Spleen (tissue), 11 donors: ENCODE measurements around the gene LCNL1. TPM values are rescaled to one million over a fixed set of nuclear protein-coding genes. Genes with fewer than 3 reads are reported as not detected.

Experiments used
- DNase-seq: peaks from one replicate; pipeline ENCODE4 v3.0.0-alpha.2; 2020
- H3K27ac ChIP-seq, 8 donors: fragments of 200-600 bp; sonication (generic) in 7 of 8; 1 replicate in 4 of 8; 2 replicates in 4 of 8; pipeline versions ENCODE4 v1.5.0 to v1.8.0; 2016 to 2021; ENCODE audit warnings: inconsistent platforms in 4 of 8, mild to moderate bottlenecking in 4 of 8, moderate library complexity in 1 of 8
- H3K27me3 ChIP-seq, 7 donors: fragments of 200-600 bp; sonication (generic) in 6 of 7; replicated peaks in 1 of 7; 1 replicate in 4 of 7; 2 replicates in 3 of 7; pipeline versions ENCODE4 v1.5.0 to v1.8.0; 2016 to 2021; ENCODE audit warnings: inconsistent platforms in 3 of 7, mild to moderate bottlenecking in 1 of 7
- H3K36me3 ChIP-seq, 6 donors: fragments of 200-600 bp; sonication (generic) in 5 of 6; 1 replicate in 4 of 6; 2 replicates in 2 of 6; pipeline versions ENCODE4 v1.5.0 to v1.8.0; 2016 to 2021; ENCODE audit warnings: inconsistent platforms in 2 of 6
- H3K4me1 ChIP-seq, 6 donors: fragments of 200-600 bp; sonication (generic) in 5 of 6; 1 replicate in 3 of 6; 2 replicates in 3 of 6; pipeline versions ENCODE4 v1.5.0 to v1.8.0; 2016 to 2021; ENCODE audit warnings: inconsistent platforms in 3 of 6
- H3K4me3 ChIP-seq, 8 donors: fragments of 200-600 bp; sonication (generic) in 7 of 8; 1 replicate in 4 of 8; 2 replicates in 4 of 8; pipeline versions ENCODE4 v1.5.0 to v1.8.0; 2016 to 2021; ENCODE audit warnings: inconsistent platforms in 4 of 8, mild to moderate bottlenecking in 4 of 8, moderate library complexity in 2 of 8
- H3K9me3 ChIP-seq, 8 donors: fragments of 200-600 bp; sonication (generic) in 7 of 8; 1 replicate in 4 of 8; 2 replicates in 4 of 8; pipeline versions ENCODE4 v1.5.0 to v1.8.0; 2016 to 2021; ENCODE audit warnings: inconsistent platforms in 4 of 8
- POLR2A ChIP-seq, 3 donors: fragments of 450-650 bp; IDR thresholded peaks; one replicate each; pipeline ENCODE4 v1.5.1; 2017; ENCODE audit warnings: antibody characterized with exemption in 3 of 3, mild to moderate bottlenecking in 1 of 3
- POLR2AphosphoS5 ChIP-seq, 3 donors: sonication (generic); formaldehyde crosslinking; IDR thresholded peaks; one replicate each; pipeline ENCODE4 v1.5.1; 2017; ENCODE audit warnings: antibody characterized with exemption in 3 of 3
- WGBS, 5 donors: extraction: QIAGEN DNeasy Blood & Tissue Kit in 3 of 5; methylation state at CpG; one replicate each; pipeline versions ENCODE4 v1.1.5 to v1.1.7; 2013 to 2018; 5-methylcytosine and 5-hydroxymethylcytosine counted together
- intact Hi-C: fragments of 100-400 bp; cut with DNase I; formaldehyde crosslinking; loops from one replicate; pipeline ENCODE4 v1.15.0; 2023; ENCODE audit warnings: low total_unique reads
- polyA plus RNA-seq, 3 donors: library from polyadenylated mRNA; stranded (reverse); fragments of 200-250 nt; gene quantifications; one replicate each; pipeline ENCODE4 v1.2.1, GENCODE V29; 2013
- total RNA-seq, 7 donors: library from RNA; depleted of rRNA in 3 of 7; stranded (reverse); fragments of >200 nt in 3 of 7; fragmentation: NEBNext Ultra II Directional in 4 of 7; extraction: Animal tissue kit (Norgen Biotek cat#: 25700) in 4 of 7; gene quantifications; one replicate each; pipeline versions ENCODE4 v1.1.0 to v1.2.1, GENCODE V29; 2016 to 2021
- TF ChIP-seq, protein P1 (sequence below), 11 experiments: fragments of 200-600 bp in 7 of 11; fragments of 450-650 bp in 4 of 11; sonication (generic) in 4 of 11; IDR thresholded peaks in 8 of 11; conservative IDR thresholded peaks in 3 of 11; 1 replicate in 7 of 11; 2 replicates in 4 of 11; pipeline versions ENCODE4 v1.4.0 to v1.8.0; 2016 to 2021; ENCODE audit warnings: antibody characterized with exemption in 11 of 11, inconsistent platforms in 4 of 11, mild to moderate bottlenecking in 1 of 11
- donor health status: healthy with polysubstance abuse.
- donor health status: DM: no; HTN: no; CAD: no; lungs with moderate emphysema.
- donor health status: DM: no; HTN: no; CAD: no.
- donor health status: Bipolar disorder and iron deficiency.
- donor health status: healthy.
- donor health status: DM: no; HTN: no; CAD: no.
- donor health status: DM: yes; HTN: yes; CAD: no.

LCNL1 gene
- total and polyA plus RNA-seq, 10 donors: 1.3 to 8.3 (median 3.2) TPM

DNA sequence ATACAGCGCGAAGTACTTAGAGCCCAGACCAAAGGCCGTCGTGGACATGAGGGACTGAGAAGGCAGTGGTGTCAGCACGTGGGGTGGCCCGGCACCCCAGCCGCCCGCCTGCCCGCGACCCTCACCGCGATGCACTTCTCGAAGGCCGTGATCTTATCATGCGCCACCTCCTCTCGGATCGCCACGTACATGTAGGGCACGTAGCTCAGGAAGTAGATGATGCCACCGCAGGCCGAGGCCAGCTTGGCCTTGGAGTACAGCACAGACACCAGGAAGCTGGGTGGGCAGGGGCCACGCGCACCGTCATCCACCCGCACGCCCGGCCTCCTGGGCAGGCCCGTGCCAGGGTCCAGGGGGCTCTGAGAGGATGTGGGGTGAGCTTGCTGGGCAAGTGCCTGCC, 34.3 kb downstream of the LCNL1 start:
- WGBS, 5 donors: 89 to 98% (median 91%) methylated on average over 9 to 28 of the region's 28 CpGs
- Histone ChIP-seq H3K27ac (no peak overlapping the region), H3K4me1 (peaks cover 0 to 6% (median 0%) of the 10 kb centered on the region in 6 donors), H3K36me3 (peaks cover 0 to 93% (median 59%) of the 10 kb centered on the region in 6 donors), H3K27me3 (no peaks in the 10 kb centered on the region), H3K4me3 (no peak overlapping the region), H3K9me3 (no peaks in the 10 kb centered on the region)
- peak in 1 of 3 donors; percentile 16 for TF ChIP-seq POLR2AphosphoS5 (IDR thresholded peaks at IDR 0.05)
- no peak for TF ChIP-seq POLR2A (IDR thresholded peaks at IDR 0.05)
- DNase-seq: no peak
- intact Hi-C loops: no loop called here

DNA sequence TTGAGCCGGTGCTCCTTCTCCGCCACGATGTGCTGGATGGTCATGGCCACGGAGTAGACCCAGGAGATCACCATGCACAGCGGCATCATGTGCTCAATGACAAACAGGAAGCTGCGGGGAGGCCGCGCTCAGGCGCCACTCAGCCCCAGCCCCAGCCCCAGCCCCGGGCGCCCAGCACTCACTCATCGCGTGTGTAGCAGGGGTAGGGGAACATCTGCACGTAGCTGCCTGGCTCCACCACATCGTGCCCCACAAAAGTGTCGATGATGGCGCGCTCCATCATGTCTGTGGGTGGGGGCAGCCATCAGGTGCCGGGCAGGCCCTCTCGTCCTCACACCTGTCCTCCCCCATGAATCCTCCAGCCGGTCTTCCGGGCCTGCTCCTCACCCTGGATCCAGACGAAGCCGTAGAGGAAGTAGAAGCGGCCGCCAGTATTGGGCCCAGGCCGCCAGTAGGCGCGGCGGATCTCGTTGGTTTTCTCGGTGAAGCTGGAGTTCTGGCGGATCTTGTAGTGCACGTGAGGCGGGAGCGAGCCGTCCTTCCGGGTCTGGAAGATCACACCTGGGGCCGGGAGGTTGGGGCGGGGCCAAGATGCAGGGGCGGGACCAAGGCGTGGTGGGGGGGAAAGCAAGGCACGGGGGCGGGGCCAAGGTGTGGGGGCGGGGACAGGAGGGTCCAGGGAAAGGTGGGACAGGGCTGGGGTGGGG, 35.2 kb downstream of the LCNL1 start:
- DNase-seq: no peak
- H3K36me3 ChIP-seq: peaks cover 0 to 90% (median 50%) of the 10 kb centered on the region in 6 donors
- H3K4me1 ChIP-seq: peaks cover 0 to 15% (median 4%) of the 10 kb centered on the region in 6 donors
- no peak overlapping the region for H3K4me3 ChIP-seq
- no peak for TF ChIP-seq POLR2A (IDR thresholded peaks at IDR 0.05)
- TF ChIP-seq, protein P1, sequence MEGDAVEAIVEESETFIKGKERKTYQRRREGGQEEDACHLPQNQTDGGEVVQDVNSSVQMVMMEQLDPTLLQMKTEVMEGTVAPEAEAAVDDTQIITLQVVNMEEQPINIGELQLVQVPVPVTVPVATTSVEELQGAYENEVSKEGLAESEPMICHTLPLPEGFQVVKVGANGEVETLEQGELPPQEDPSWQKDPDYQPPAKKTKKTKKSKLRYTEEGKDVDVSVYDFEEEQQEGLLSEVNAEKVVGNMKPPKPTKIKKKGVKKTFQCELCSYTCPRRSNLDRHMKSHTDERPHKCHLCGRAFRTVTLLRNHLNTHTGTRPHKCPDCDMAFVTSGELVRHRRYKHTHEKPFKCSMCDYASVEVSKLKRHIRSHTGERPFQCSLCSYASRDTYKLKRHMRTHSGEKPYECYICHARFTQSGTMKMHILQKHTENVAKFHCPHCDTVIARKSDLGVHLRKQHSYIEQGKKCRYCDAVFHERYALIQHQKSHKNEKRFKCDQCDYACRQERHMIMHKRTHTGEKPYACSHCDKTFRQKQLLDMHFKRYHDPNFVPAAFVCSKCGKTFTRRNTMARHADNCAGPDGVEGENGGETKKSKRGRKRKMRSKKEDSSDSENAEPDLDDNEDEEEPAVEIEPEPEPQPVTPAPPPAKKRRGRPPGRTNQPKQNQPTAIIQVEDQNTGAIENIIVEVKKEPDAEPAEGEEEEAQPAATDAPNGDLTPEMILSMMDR (IDR thresholded peaks at IDR 0.05 in 8 of 11, conservative IDR thresholded peaks at IDR 0.05 in 3 of 11): no peak
- no peaks in the 10 kb centered on the region for H3K9me3 ChIP-seq
- H3K27me3 ChIP-seq: no peaks in the 10 kb centered on the region
- intact Hi-C loops: no loop called here
- no peak overlapping the region for H3K27ac ChIP-seq
- WGBS, 5 donors: 89 to 96% (median 92%) methylated on average over 32 to 45 of the region's 45 CpGs

DNA sequence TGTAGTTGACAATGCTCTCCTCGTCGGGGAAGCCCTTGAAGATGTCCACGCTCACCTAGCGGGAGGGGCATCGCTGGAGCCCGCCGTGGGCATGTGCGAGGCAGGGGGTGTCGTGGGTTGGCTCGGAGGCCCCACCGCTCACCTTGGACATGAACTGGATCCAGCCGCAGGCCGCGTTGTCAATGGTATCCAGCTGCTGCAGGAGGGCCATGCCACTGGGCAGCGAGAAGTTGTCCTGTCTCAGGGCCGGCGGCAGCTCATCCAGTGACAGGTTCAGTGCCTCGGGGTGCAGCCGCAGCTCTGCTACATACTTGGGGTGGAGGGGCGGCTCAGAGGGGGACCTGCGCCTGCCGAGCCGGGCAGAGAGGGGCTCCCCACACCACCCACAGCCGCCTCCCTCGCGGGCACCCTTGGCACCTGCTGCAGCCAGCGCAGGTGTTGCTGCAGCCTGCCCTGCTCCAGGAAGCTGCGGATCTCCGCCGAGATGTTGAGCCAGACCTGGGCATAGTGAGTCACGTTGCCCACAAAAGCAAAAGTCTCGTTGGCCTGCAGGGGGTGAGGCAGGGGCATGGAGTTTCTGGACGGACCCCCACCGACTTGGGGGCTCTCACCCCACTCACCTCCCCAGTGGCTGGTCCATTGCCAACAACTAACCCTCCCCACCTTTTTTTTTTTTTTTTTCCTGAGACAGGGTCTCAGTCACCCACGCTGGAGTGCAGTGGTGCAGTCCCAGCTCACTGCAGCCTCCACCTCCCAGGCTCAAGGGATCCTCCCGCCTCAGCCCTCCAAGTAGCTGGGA, 36.2 kb downstream of the LCNL1 start:
- Histone ChIP-seq H3K36me3 (peaks cover 0 to 80% (median 43%) of the 10 kb centered on the region in 6 donors), H3K9me3 (no peaks in the 10 kb centered on the region), H3K27ac (no peak overlapping the region), H3K27me3 (no peaks in the 10 kb centered on the region), H3K4me1 (peaks cover 0 to 25% (median 9%) of the 10 kb centered on the region in 6 donors), H3K4me3 (no peak overlapping the region)
- intact Hi-C loops: no loop called here
- TF ChIP-seq, protein P1 (IDR thresholded peaks at IDR 0.05 in 8 of 11, conservative IDR thresholded peaks at IDR 0.05 in 3 of 11): no peak
- TF ChIP-seq POLR2A (IDR thresholded peaks at IDR 0.05) (no peak), POLR2AphosphoS5 (IDR thresholded peaks at IDR 0.05) (no peak)
- no peak for DNase-seq
- 85 to 93% (median 90%) methylated on average over 32 to 36 of the region's 36 CpGs for WGBS, 5 donors

DNA sequence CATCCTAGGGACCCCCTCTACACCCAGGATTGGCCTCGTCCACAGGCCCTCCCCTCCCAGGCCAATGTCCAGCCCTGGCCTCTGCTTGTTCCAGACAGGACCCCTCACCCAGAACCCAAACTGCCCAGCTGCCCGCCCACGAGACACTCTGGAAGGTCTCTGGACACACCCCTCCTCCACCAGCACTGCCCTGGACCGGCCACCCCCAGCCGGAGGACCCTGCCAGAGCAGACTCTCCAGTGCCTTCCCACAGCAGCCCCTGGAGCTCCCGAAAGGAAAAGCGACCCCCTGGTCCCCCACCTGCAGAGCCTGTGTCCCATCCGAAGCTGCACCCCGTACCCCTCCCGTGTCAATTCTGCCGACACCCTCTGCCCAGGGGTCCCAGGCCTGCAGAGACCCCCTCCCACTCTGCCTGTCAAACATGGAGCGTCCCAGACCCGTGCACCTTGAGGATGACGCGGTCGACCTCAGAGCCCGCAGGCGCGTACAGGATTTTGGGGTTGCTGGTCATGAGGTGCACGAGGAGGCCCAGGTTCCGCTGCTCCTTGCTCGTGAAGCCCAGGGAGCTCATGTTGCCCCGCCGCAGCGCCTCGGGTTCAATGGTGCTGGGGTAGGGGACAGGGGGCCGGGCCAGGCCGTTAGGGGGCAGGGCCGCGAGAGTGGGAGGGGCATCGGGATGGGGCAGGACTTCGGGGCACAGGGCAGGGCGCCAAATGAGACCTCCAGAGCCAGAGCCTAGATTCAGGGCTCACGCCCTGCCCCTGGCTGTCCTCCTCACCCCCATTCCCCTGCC, 37.3 kb downstream of the LCNL1 start:
- H3K4me1 ChIP-seq: peaks cover 0 to 36% (median 13%) of the 10 kb centered on the region in 6 donors
- intact Hi-C loops: no loop called here
- no peak overlapping the region for H3K27ac ChIP-seq
- H3K36me3 ChIP-seq: peaks cover 0 to 69% (median 32%) of the 10 kb centered on the region in 6 donors
- DNase-seq: no peak
- no peak overlapping the region for H3K4me3 ChIP-seq
- WGBS, 5 donors: 90 to 95% (median 94%) methylated on average over 28 to 34 of the region's 34 CpGs
- H3K9me3 ChIP-seq: no peaks in the 10 kb centered on the region
- TF ChIP-seq POLR2A (IDR thresholded peaks at IDR 0.05) (no peak), POLR2AphosphoS5 (IDR thresholded peaks at IDR 0.05) (no peak)
- TF ChIP-seq, protein P1 (IDR thresholded peaks at IDR 0.05 in 8 of 11, conservative IDR thresholded peaks at IDR 0.05 in 3 of 11): no peak
- no peaks in the 10 kb centered on the region for H3K27me3 ChIP-seq
